SK-N-MC (cell line): ENCODE results near the gene SCGB1C2.

Experiments
- DNase-seq: peaks from one replicate; pipeline ENCODE4 v3.0.0-alpha.2; 2011; ENCODE audit warnings: low read depth, low spot score
- H3K27ac ChIP-seq: fragments of 200-600 bp; sonication (generic); 2 replicates; pipeline ENCODE4 v1.5.1; 2016; ENCODE audit warnings: mixed run types
- H3K36me3 ChIP-seq: fragments of 200-600 bp; sonication (generic); 2 replicates; pipeline ENCODE4 v1.6.1; 2017; ENCODE audit warnings: antibody characterized with exemption, low read length, mixed read lengths; ENCODE audit not compliant: insufficient read depth
- H3K4me3 ChIP-seq: fragments of 200-600 bp; sonication (generic); 2 replicates; pipeline ENCODE4 v1.5.1; 2016
- H3K9ac ChIP-seq: fragments of 200-600 bp; sonication (generic); 2 replicates; pipeline ENCODE4 v1.8.0; 2017; ENCODE audit warnings: mixed run types, mixed read lengths; ENCODE audit not compliant: insufficient read length
- H3K9me3 ChIP-seq: fragments of 200-600 bp; sonication (generic); 2 replicates; pipeline ENCODE4 v1.6.1; 2017; ENCODE audit warnings: low read depth, mild to moderate bottlenecking, antibody characterized with exemption, low read length, moderate library complexity, mixed read lengths
- EZH2 ChIP-seq: fragments of 200-600 bp; sonication (generic); IDR thresholded peaks from one replicate; pipeline ENCODE4 v1.6.1; 2017; ENCODE audit warnings: antibody characterized with exemption
- FOXP2 ChIP-seq: optimal IDR thresholded peaks from 2 replicates; pipeline ENCODE3; 2011; ENCODE audit warnings: mild to moderate bottlenecking, moderate library complexity; ENCODE audit not compliant: insufficient read depth; ENCODE audit errors: extremely low read length, control extremely low read depth
- POLR2AphosphoS5 ChIP-seq: IDR thresholded peaks from 2 replicates; pipeline ENCODE4 v1.6.1; 2012; ENCODE audit warnings: mild to moderate bottlenecking, low read depth, low read length, borderline replicate concordance

Gene SCGB1C2

DNA sequence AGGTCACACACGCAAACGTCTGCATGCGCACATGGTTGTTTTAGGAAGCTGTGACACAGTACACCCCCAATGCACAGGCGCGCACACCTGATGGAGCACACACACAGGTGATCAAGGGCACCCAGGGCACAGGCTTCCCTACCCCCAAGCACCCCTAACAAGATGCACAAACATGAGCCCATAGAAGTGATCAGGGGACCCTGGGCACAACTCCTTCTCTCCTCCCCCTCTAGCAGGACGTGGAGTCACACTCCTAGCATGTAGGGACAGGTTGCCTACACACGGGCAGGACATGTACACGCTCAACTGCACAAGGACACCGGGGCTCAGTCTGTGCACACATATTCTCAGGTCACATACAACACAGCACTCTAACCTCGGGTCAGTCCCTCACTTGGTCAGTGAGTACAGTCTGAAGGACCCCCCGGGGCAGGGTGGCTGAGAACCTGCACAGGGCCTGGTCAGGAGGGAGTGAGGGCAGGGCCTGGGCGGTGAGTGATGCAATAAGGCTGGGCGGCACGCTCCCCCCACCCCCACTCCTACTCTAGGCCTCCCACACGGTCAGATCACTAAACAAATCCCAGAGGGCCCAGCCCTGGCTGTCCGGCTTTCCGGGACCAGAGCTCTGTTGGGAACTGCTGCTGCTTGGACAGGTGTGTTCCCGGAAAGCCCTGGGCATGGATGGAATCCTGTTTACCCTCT, 44.8 kb downstream of the SCGB1C2 start:
- Histone ChIP-seq H3K9ac (no peak overlapping the region), H3K4me3 (peak overlapping the region; percentile 70), H3K27ac (no peak overlapping the region), H3K9me3 (no peaks in the 10 kb centered on the region), H3K36me3 (no peaks in the 10 kb centered on the region)
- TF ChIP-seq EZH2 (no peak), POLR2AphosphoS5 (no peak), FOXP2 (no peak)
- no peak for DNase-seq

DNA sequence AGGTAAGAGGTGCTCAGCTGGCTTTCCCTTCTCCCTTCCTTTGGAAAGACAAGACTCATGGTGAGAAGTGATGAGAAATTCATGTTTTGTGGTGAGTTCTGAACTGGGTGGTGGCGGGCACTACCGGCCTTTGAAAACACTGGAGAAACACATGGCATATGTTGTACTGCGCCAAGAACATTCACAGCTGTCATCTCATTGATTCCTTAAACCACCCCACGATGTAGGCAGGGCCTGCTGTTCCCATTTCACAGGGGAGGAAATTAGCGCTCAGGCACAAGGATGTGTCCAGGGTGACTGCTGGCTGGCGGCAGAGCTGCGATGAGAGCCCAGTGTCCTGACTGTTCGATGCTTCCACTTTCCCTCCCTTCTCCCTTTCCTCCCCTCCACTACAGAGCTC, 45.7 kb downstream of the SCGB1C2 start:
- Histone ChIP-seq H3K4me3 (no peak overlapping the region), H3K9me3 (no peaks in the 10 kb centered on the region), H3K36me3 (no peaks in the 10 kb centered on the region), H3K27ac (no peak overlapping the region), H3K9ac (no peak overlapping the region)
- no peak for TF ChIP-seq FOXP2
- no peak for TF ChIP-seq POLR2AphosphoS5
- TF ChIP-seq EZH2 = no peak
- DNase-seq = no peak

- Histone ChIP-seq H3K9ac (no peak overlapping the region), H3K4me3 (no peak overlapping the region), H3K36me3 (no peaks in the 10 kb centered on the region), H3K27ac (no peak overlapping the region), H3K9me3 (no peaks in the 10 kb centered on the region)
- DNase-seq = no peak
- TF ChIP-seq POLR2AphosphoS5 = no peak
- TF ChIP-seq EZH2 = no peak
- TF ChIP-seq FOXP2 = no peak
Observed at GRCh38 chr17:185445-186138, 48.2 kb downstream of the SCGB1C2 start.

DNA sequence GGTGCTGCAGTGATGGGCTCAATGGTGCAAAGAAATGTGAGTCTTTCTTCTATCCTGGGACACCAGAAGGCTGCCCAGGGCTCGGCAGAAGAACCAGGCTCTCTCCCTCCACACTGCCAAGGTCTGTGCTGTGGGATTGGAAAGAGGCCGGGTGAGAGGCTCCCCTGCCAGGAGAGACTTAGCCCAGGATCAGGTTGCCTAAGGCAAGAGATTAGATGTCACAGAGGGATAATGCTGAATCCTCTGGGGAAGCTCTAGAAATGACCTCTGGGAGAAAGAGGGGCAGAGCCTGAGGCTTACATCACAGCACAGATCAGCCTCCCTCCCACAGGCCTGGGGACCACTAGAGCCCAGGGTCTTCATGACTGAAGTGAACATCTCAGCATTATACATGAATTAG, 49.8 kb downstream of the SCGB1C2 start:
- Histone ChIP-seq H3K27ac (peak overlapping the region; percentile 80), H3K9me3 (no peaks in the 10 kb centered on the region), H3K9ac (no peak overlapping the region), H3K36me3 (no peaks in the 10 kb centered on the region), H3K4me3 (peak overlapping the region; percentile 28; the same call in 1 of the 2 replicates)
- DNase-seq = no peak
- TF ChIP-seq POLR2AphosphoS5 (no peak), FOXP2 (no peak), EZH2 (no peak)
